Sigmoid colon (tissue), 7 donors: ENCODE measurements around the gene INF2. TPM values are rescaled to one million over a fixed set of nuclear protein-coding genes. Genes with fewer than 3 reads are reported as not detected.

ENCODE experiments used
- DNase-seq: peaks from one replicate; pipeline ENCODE4 v3.0.0-alpha.2; 2019
- H3K27ac ChIP-seq, 4 donors: fragments of 200-600 bp; sonication (generic); one replicate each; pipeline ENCODE4 v1.5.1; 2016 to 2019; ENCODE audit warnings: mild to moderate bottlenecking in 1 of 4
- H3K27me3 ChIP-seq, 3 donors: fragments of 200-600 bp; sonication (generic); one replicate each; pipeline ENCODE4 v1.5.1; 2019; ENCODE audit warnings: mild to moderate bottlenecking in 1 of 3
- H3K36me3 ChIP-seq, 4 donors: fragments of 200-600 bp; sonication (generic); one replicate each; pipeline ENCODE4 v1.5.1; 2016 to 2019
- H3K4me1 ChIP-seq, 4 donors: fragments of 200-600 bp; sonication (generic); one replicate each; pipeline ENCODE4 v1.5.1; 2017 to 2019
- H3K4me3 ChIP-seq, 4 donors: fragments of 200-600 bp; sonication (generic); one replicate each; pipeline ENCODE4 v1.5.1; 2017 to 2019; ENCODE audit warnings: mild to moderate bottlenecking in 2 of 4, moderate library complexity in 1 of 4
- H3K9me3 ChIP-seq, 4 donors: fragments of 200-600 bp in 3 of 4; sonication (generic) in 3 of 4; one replicate each; pipeline versions ENCODE4 v1.5.1 to v1.6.1; 2013 to 2019
- CTCF ChIP-seq, 4 experiments: fragments of 450-650 bp in 3 of 4; fragments of 200-600 bp in 1 of 4; IDR thresholded peaks; one replicate each; pipeline ENCODE4 v1.5.1; 2016 to 2019; ENCODE audit warnings: antibody characterized with exemption in 4 of 4, mild to moderate bottlenecking in 3 of 4, moderate library complexity in 2 of 4
- EP300 ChIP-seq, 4 donors: sonication (generic); formaldehyde crosslinking; IDR thresholded peaks; one replicate each; pipeline ENCODE4 v1.6.1; 2017; ENCODE audit warnings: antibody characterized with exemption in 4 of 4
- POLR2A ChIP-seq, 2 donors: fragments of 450-650 bp; IDR thresholded peaks; one replicate each; pipeline ENCODE4 v1.6.1; 2016; ENCODE audit warnings: antibody characterized with exemption in 2 of 2, mild to moderate bottlenecking in 2 of 2, moderate library complexity in 2 of 2
- POLR2AphosphoS5 ChIP-seq, 4 donors: sonication (generic); formaldehyde crosslinking; IDR thresholded peaks; one replicate each; pipeline ENCODE4 v1.6.1; 2017; ENCODE audit warnings: antibody characterized with exemption in 4 of 4
- WGBS, 2 donors: extraction: QIAGEN DNeasy Blood & Tissue Kit; methylation state at CpG; one replicate each; pipeline ENCODE4 v1.1.7; 2013; 5-methylcytosine and 5-hydroxymethylcytosine counted together
- intact Hi-C: fragments of 100-400 bp; cut with DNase I; formaldehyde crosslinking; loops from one replicate; pipeline ENCODE4 v1.15.1; 2023
- polyA plus RNA-seq, 3 donors: library from polyadenylated mRNA; stranded (reverse); fragments of 200-250 nt; gene quantifications; one replicate each; pipeline ENCODE4 v1.2.3, GENCODE V29; 2013
- total RNA-seq, 4 donors: library from RNA; depleted of rRNA; stranded (reverse); fragments of >200 nt; gene quantifications; one replicate each; pipeline ENCODE4 v1.1.0, GENCODE V29; 2016
- donor health status: healthy with polysubstance abuse.
- donor health status: Bipolar disorder and iron deficiency.
- donor health status: healthy.

The INF2 gene
- total and polyA plus RNA-seq, 7 donors: 26.3 to 169 (median 67.0) TPM

GRCh38 chr14:104683653-104684448, 5.6 kb upstream of the INF2 start:
- DNase-seq: peak; percentile 61
- H3K27ac ChIP-seq: no peak overlapping the region
- intact Hi-C loops: no loop called here
- no peak overlapping the region for H3K4me3 ChIP-seq
- no peaks in the 10 kb centered on the region for H3K9me3 ChIP-seq
- WGBS, 2 donors: 90 to 92% methylated on average over 22 of the region's 22 CpGs
- TF ChIP-seq CTCF (IDR thresholded peaks at IDR 0.05): no peak
- TF ChIP-seq POLR2AphosphoS5 (IDR thresholded peaks at IDR 0.05): no peak
- TF ChIP-seq EP300 (IDR thresholded peaks at IDR 0.05): no peak
- TF ChIP-seq POLR2A (IDR thresholded peaks at IDR 0.05): no peak
- H3K27me3 ChIP-seq: no peaks in the 10 kb centered on the region
- peaks cover 0 to 58% (median 58%) of the 10 kb centered on the region in 4 donors for H3K4me1 ChIP-seq
- H3K36me3 ChIP-seq: no peaks in the 10 kb centered on the region

GRCh38 chr14:104684449-104684821, 5.0 kb upstream of the INF2 start:
- TF ChIP-seq POLR2A (IDR thresholded peaks at IDR 0.05) (no peak), CTCF (IDR thresholded peaks at IDR 0.05) (no peak), EP300 (IDR thresholded peaks at IDR 0.05) (no peak), POLR2AphosphoS5 (IDR thresholded peaks at IDR 0.05) (no peak)
- 93 to 97% methylated on average over 10 of the region's 10 CpGs for WGBS, 2 donors
- DNase-seq: no peak
- H3K27me3 ChIP-seq: no peaks in the 10 kb centered on the region
- intact Hi-C loops: no loop called here
- no peaks in the 10 kb centered on the region for H3K36me3 ChIP-seq
- no peak overlapping the region for H3K4me3 ChIP-seq
- no peak overlapping the region for H3K27ac ChIP-seq
- H3K4me1 ChIP-seq: peaks cover 0 to 58% (median 56%) of the 10 kb centered on the region in 4 donors
- no peaks in the 10 kb centered on the region for H3K9me3 ChIP-seq

- 75 to 86% methylated on average over 4 of the region's 4 CpGs for WGBS, 2 donors
- Histone ChIP-seq H3K4me1 (peaks cover 0 to 54% (median 51%) of the 10 kb centered on the region in 4 donors), H3K36me3 (no peaks in the 10 kb centered on the region), H3K27ac (no peak overlapping the region), H3K9me3 (no peaks in the 10 kb centered on the region), H3K27me3 (no peaks in the 10 kb centered on the region), H3K4me3 (no peak overlapping the region)
- no peak for DNase-seq
- intact Hi-C loops: no loop called here
- TF ChIP-seq CTCF (IDR thresholded peaks at IDR 0.05): no peak
- no peak for TF ChIP-seq EP300 (IDR thresholded peaks at IDR 0.05)
- no peak for TF ChIP-seq POLR2A (IDR thresholded peaks at IDR 0.05)
- TF ChIP-seq POLR2AphosphoS5 (IDR thresholded peaks at IDR 0.05): no peak
Measured at GRCh38 chr14:104685216-104685997, 4.0 kb upstream of the INF2 start.

GRCh38 chr14:104685998-104686610, 3.3 kb upstream of the INF2 start:
- Histone ChIP-seq H3K9me3 (no peaks in the 10 kb centered on the region), H3K4me1 (peaks cover 0 to 54% (median 51%) of the 10 kb centered on the region in 4 donors)
- intact Hi-C loops: no loop called here

More at GRCh38 chr14:104685998-104686610, 3.3 kb upstream of the INF2 start:
- WGBS, 2 donors: 95 to 99% methylated on average over 2 of the region's 2 CpGs
- no peak for TF ChIP-seq CTCF (IDR thresholded peaks at IDR 0.05)
- no peaks in the 10 kb centered on the region for H3K36me3 ChIP-seq
- no peak overlapping the region for H3K27ac ChIP-seq
- DNase-seq: no peak
- no peaks in the 10 kb centered on the region for H3K27me3 ChIP-seq
- H3K4me3 ChIP-seq: no peak overlapping the region
